IMR-90 (cell line): ENCODE results near the gene SYNRG. TPM values are rescaled to one million over a fixed set of nuclear protein-coding genes. Genes with fewer than 3 reads are reported as not detected.

ENCODE experiments used
- ATAC-seq: fragments of 200-7000 bp; cut with Tn5 transposase; 2 replicates; pipeline ENCODE4 v1.9.1; 2020; ENCODE audit warnings: low read depth, mild to moderate bottlenecking, moderate library complexity
- BruUV-seq: library from RNA; stranded (reverse); fragments of 400-500 nt; replicated peaks from 2 replicates; lab custom pipeline; 2021; lab: Mats Ljungman, UMichigan
- CTCF ChIA-PET: fragments of 300-600 bp; formaldehyde crosslinking; extraction: SDS; loops from one replicate; lab custom pipeline; 2021; ENCODE audit warnings: antibody characterized with exemption; lab: Yijun Ruan, JAX
- POLR2A ChIA-PET: fragments of 300-600 bp; sonication (Branson Sonifier 250); formaldehyde crosslinking; loops from one replicate; lab custom pipeline; 2022; ENCODE audit warnings: antibody characterized with exemption; ENCODE audit not compliant: unreplicated experiment; lab: Charles Lee
- DNase-seq: peaks from one replicate; pipeline ENCODE4 v3.0.0; 2013
- H2AFZ ChIP-seq: replicated peaks from 2 replicates; pipeline ENCODE3; 2013; ENCODE audit warnings: low read length, mild to moderate bottlenecking; ENCODE audit not compliant: poor library complexity
- H2AK5ac ChIP-seq: 2 replicates; pipeline ENCODE4 v1.6.1; 2013; ENCODE audit warnings: low read depth, low read length, inconsistent platforms
- H2AK9ac ChIP-seq: replicated peaks from 2 replicates; pipeline ENCODE3; 2013; ENCODE audit warnings: mild to moderate bottlenecking, low read depth, low read length, moderate library complexity; ENCODE audit not compliant: poor library complexity
- H2BK120ac ChIP-seq: 2 replicates; pipeline ENCODE4 v1.6.1; 2013; ENCODE audit warnings: low read depth, low read length, inconsistent platforms
- H2BK15ac ChIP-seq: 3 replicates; pipeline ENCODE4 v1.6.1; 2013; ENCODE audit warnings: low read depth, low read length, inconsistent platforms
- H2BK20ac ChIP-seq: 2 replicates; pipeline ENCODE4 v1.6.1; 2013; ENCODE audit warnings: low read depth, mild to moderate bottlenecking, inconsistent platforms, low read length, moderate library complexity
- H2BK5ac ChIP-seq: 2 replicates; pipeline ENCODE4 v1.6.1; 2013; ENCODE audit warnings: mild to moderate bottlenecking, low read depth, low read length, inconsistent platforms; ENCODE audit not compliant: poor library complexity, severe bottlenecking
- H3K14ac ChIP-seq: replicated peaks from 2 replicates; pipeline ENCODE4 v1.6.1; 2013; ENCODE audit warnings: low read depth, low read length, inconsistent platforms
- H3K18ac ChIP-seq: 2 replicates; pipeline ENCODE4 v1.6.1; 2013; ENCODE audit warnings: low read depth, low read length, control low read depth
- H3K23ac ChIP-seq: 2 replicates; pipeline ENCODE4 v1.6.1; 2013; ENCODE audit warnings: low read depth, low read length, inconsistent platforms
- H3K27ac ChIP-seq: 2 replicates; pipeline ENCODE4 v1.5.1; 2013; ENCODE audit warnings: mild to moderate bottlenecking, control low read depth, low read length; ENCODE audit not compliant: insufficient read depth
- H3K27me3 ChIP-seq: 2 replicates; pipeline ENCODE4 v1.6.1; 2013; ENCODE audit warnings: low read length; ENCODE audit not compliant: control insufficient read depth, insufficient read depth
- H3K36me3 ChIP-seq: 2 replicates; pipeline ENCODE4 v1.6.1; 2013; ENCODE audit warnings: low read length, mixed read lengths; ENCODE audit not compliant: control insufficient read depth, insufficient read depth
- H3K4ac ChIP-seq: 2 replicates; pipeline ENCODE4 v1.6.1; 2013; ENCODE audit warnings: low read depth, low read length, inconsistent platforms
- H3K4me1 ChIP-seq: 2 replicates; pipeline ENCODE4 v1.6.1; 2013; ENCODE audit warnings: low read length, mixed read lengths; ENCODE audit not compliant: control insufficient read depth, insufficient read depth
- H3K4me2 ChIP-seq: 2 replicates; pipeline ENCODE4 v1.6.1; 2013; ENCODE audit warnings: low read depth, mild to moderate bottlenecking, control low read depth, low read length, moderate library complexity
- H3K4me3 ChIP-seq: 2 replicates; pipeline ENCODE4 v1.5.1; 2013; ENCODE audit warnings: low read depth, mild to moderate bottlenecking, control low read depth, low read length, moderate library complexity; ENCODE audit not compliant: insufficient read depth
- H3K56ac ChIP-seq: 2 replicates; pipeline ENCODE4 v1.6.1; 2013; ENCODE audit warnings: low read length, inconsistent platforms; ENCODE audit not compliant: insufficient read depth; ENCODE audit errors: extremely low read depth
- H3K79me1 ChIP-seq, 2 experiments: 2 replicates each; pipeline ENCODE4 v1.6.1; 2013; ENCODE audit warnings: low read length in 2 of 2, inconsistent platforms in 1 of 2, low read depth in 1 of 2
- H3K9ac ChIP-seq: 2 replicates; pipeline ENCODE4 v1.6.1; 2013; ENCODE audit warnings: low read depth, low read length, control low read depth
- H3K9me1 ChIP-seq: 2 replicates; pipeline ENCODE4 v1.6.1; 2013; ENCODE audit warnings: low read length, inconsistent platforms; ENCODE audit not compliant: insufficient read depth
- H3K9me3 ChIP-seq: 2 replicates; pipeline ENCODE4 v1.6.1; 2013; ENCODE audit warnings: low read length; ENCODE audit not compliant: control insufficient read depth, insufficient read depth
- H4K20me1 ChIP-seq: 2 replicates; pipeline ENCODE4 v1.6.1; 2013; ENCODE audit warnings: low read length, inconsistent platforms; ENCODE audit not compliant: insufficient read depth
- H4K5ac ChIP-seq: 2 replicates; pipeline ENCODE4 v1.6.1; 2013; ENCODE audit warnings: mild to moderate bottlenecking, low read depth, low read length, control low read depth
- H4K8ac ChIP-seq, 2 experiments: 2 replicates each; pipeline ENCODE4 v1.6.1; 2013; ENCODE audit warnings: low read depth in 2 of 2, low read length in 2 of 2, control low read depth in 1 of 2, inconsistent platforms in 1 of 2
- H4K91ac ChIP-seq: 2 replicates; pipeline ENCODE4 v1.6.1; 2013; ENCODE audit warnings: low read depth, low read length, inconsistent platforms; ENCODE audit not compliant: insufficient read depth
- BHLHE40 ChIP-seq: fragments of 150-350 bp; IDR thresholded peaks from 2 replicates; pipeline ENCODE4 v1.6.1; 2016; ENCODE audit warnings: mild to moderate bottlenecking, low read depth, low read length
- CHD1 ChIP-seq: IDR thresholded peaks from 2 replicates; pipeline ENCODE4 v1.6.1; 2012; ENCODE audit warnings: low read depth, low read length, improper control_type of control experiment
- FOS ChIP-seq: fragments of 150-350 bp; IDR thresholded peaks from 2 replicates; pipeline ENCODE4 v1.6.1; 2016; ENCODE audit warnings: low read depth, low read length
- MAZ ChIP-seq: IDR thresholded peaks from 2 replicates; pipeline ENCODE4 v1.6.1; 2012; ENCODE audit warnings: low read depth, mild to moderate bottlenecking, low read length, improper control_type of control experiment, moderate library complexity, borderline replicate concordance
- MXI1 ChIP-seq: IDR thresholded peaks from 2 replicates; pipeline ENCODE4 v1.6.1; 2012; ENCODE audit warnings: low read depth, mild to moderate bottlenecking, low read length, moderate library complexity, borderline replicate concordance
- POLR2A ChIP-seq: IDR thresholded peaks from 2 replicates; pipeline ENCODE4 v1.6.1; 2012; ENCODE audit warnings: mild to moderate bottlenecking, low read depth, low read length
- RCOR1 ChIP-seq: IDR thresholded peaks from 2 replicates; pipeline ENCODE4 v1.6.1; 2012; ENCODE audit warnings: mild to moderate bottlenecking, low read length, improper control_type of control experiment; ENCODE audit not compliant: insufficient replicate concordance
- RFX5 ChIP-seq: IDR thresholded peaks from 2 replicates; pipeline ENCODE4 v1.8.0; 2012; ENCODE audit warnings: low read depth, mild to moderate bottlenecking, low read length, moderate library complexity
- whole genome bisulfite sequencing, 2 experiments: methylation state at CpG; one replicate each; pipeline versions ENCODE4 v1.1.5 to v1.1.7; 2013; ENCODE audit warnings: missing lambda C conversion rate in 2 of 2; ENCODE audit not compliant: insufficient read length in 1 of 2; ENCODE audit errors: extremely low coverage in 2 of 2; 5-methylcytosine and 5-hydroxymethylcytosine counted together
- dilution Hi-C: fragments of 300-500 bp; cut with HindIII; formaldehyde crosslinking; loops from one replicate; pipeline ENCODE4 v1.14.3; 2018; ENCODE audit warnings: low sequenced_read_pairs; ENCODE audit not compliant: unreplicated experiment
- in situ Hi-C: fragments of 300-500 bp; cut with MboI; formaldehyde crosslinking; loops from 3 replicates; pipeline ENCODE4 v1.14.3; 2019; ENCODE audit warnings: low sequenced_read_pairs, inconsistent platforms, mixed read lengths
- intact Hi-C: fragments of 100-400 bp; cut with micrococcal nuclease; formaldehyde crosslinking; loops from 2 replicates; pipeline ENCODE4 v1.10.0; 2022
- polyA plus RNA-seq, 3 experiments: library from polyadenylated mRNA; depleted of rRNA; stranded (reverse); fragments of >200 nt; gene quantifications; 2 replicates each; pipeline ENCODE4 v1.2.3, GENCODE V29; 2012; ENCODE audit warnings: low replicate concordance in 1 of 3
- total RNA-seq: library from RNA; depleted of rRNA; stranded (reverse); fragments of >200 nt; gene quantifications from 2 replicates; pipeline ENCODE4 v1.2.3, GENCODE V29; 2012
- TF ChIP-seq, protein P1 (sequence below): conservative IDR thresholded peaks from 2 replicates; pipeline ENCODE4 v1.5.1; 2012; ENCODE audit warnings: mild to moderate bottlenecking, low read depth, low read length, improper control_type of control experiment
- TF ChIP-seq, protein P2 (sequence below): fragments of 150-350 bp; IDR thresholded peaks from 2 replicates; pipeline ENCODE4 v1.6.1; 2016; ENCODE audit warnings: low read depth, mild to moderate bottlenecking, low read length, moderate library complexity, borderline replicate concordance

The SYNRG gene
- total and polyA plus RNA-seq, 2 of the 4 experiments (the other 2 are of a cell fraction), result 11.7 to 15.2 TPM

DNA sequence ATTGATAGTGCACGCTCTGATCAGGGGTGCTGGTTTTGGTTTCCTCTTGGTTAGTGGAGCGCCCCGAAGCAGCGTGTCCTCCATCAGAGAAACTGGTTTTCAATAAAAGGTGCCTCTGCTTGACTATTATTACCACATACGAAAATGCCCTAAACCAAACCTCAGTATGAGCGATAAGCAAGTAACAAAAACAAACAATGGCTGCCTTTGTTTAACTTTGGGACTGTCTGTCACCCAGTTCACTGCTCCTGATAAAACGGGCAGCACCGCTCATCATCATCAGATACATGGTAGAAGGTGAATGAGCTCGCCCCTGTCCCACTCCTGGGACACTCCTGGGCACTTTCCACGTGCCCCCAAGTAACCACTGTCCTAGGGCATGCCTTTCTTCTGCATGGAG lies 95.5 kb downstream of the SYNRG start:
- Histone ChIP-seq H2BK20ac (no peak overlapping the region), H3K36me3 (peaks cover 41% of the 10 kb centered on the region), H4K8ac (no peak overlapping the region), H3K18ac (no peak overlapping the region), H3K9me3 (no peaks in the 10 kb centered on the region), H2AK5ac (no peak overlapping the region), H2BK5ac (no peak overlapping the region), H2BK15ac (no peak overlapping the region), H3K9me1 (peaks cover 32% of the 10 kb centered on the region), H3K27me3 (no peaks in the 10 kb centered on the region), H4K5ac (no peak overlapping the region), H3K27ac (no peak overlapping the region), H2AFZ (no peak overlapping the region), H3K23ac (no peak overlapping the region), H3K14ac (no peak overlapping the region), H3K79me1 (peaks cover 25 to 80% of the 10 kb centered on the region in 2 experiments), H2AK9ac (no peak overlapping the region), H3K4me3 (no peak overlapping the region), H3K4me1 (peaks cover 7% of the 10 kb centered on the region), H3K4ac (no peak overlapping the region), H3K56ac (no peak overlapping the region), H3K9ac (no peak overlapping the region), H4K20me1 (peaks cover 58% of the 10 kb centered on the region), H2BK120ac (no peak overlapping the region), H3K4me2 (no peak overlapping the region), H4K91ac (no peak overlapping the region)
- POLR2A ChIA-PET, result no interaction called here
- DNase-seq (no peak), ATAC-seq (no peak)
- CTCF ChIA-PET, result no interaction called here
- intact Hi-C loops (no loop called here), dilution Hi-C loops (no loop called here), in situ Hi-C loops (no loop called here)
- no peak for TF ChIP-seq FOS
- TF ChIP-seq, protein P1, sequence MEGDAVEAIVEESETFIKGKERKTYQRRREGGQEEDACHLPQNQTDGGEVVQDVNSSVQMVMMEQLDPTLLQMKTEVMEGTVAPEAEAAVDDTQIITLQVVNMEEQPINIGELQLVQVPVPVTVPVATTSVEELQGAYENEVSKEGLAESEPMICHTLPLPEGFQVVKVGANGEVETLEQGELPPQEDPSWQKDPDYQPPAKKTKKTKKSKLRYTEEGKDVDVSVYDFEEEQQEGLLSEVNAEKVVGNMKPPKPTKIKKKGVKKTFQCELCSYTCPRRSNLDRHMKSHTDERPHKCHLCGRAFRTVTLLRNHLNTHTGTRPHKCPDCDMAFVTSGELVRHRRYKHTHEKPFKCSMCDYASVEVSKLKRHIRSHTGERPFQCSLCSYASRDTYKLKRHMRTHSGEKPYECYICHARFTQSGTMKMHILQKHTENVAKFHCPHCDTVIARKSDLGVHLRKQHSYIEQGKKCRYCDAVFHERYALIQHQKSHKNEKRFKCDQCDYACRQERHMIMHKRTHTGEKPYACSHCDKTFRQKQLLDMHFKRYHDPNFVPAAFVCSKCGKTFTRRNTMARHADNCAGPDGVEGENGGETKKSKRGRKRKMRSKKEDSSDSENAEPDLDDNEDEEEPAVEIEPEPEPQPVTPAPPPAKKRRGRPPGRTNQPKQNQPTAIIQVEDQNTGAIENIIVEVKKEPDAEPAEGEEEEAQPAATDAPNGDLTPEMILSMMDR, result no peak
- no peak for TF ChIP-seq RCOR1
- TF ChIP-seq, protein P2, sequence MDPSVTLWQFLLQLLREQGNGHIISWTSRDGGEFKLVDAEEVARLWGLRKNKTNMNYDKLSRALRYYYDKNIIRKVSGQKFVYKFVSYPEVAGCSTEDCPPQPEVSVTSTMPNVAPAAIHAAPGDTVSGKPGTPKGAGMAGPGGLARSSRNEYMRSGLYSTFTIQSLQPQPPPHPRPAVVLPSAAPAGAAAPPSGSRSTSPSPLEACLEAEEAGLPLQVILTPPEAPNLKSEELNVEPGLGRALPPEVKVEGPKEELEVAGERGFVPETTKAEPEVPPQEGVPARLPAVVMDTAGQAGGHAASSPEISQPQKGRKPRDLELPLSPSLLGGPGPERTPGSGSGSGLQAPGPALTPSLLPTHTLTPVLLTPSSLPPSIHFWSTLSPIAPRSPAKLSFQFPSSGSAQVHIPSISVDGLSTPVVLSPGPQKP, result no peak
- TF ChIP-seq RFX5, result no peak
- TF ChIP-seq MAZ, result no peak
- no peak for TF ChIP-seq POLR2A
- no peak for TF ChIP-seq BHLHE40
- TF ChIP-seq MXI1, result no peak
- TF ChIP-seq CHD1, result no peak
- WGBS, 2 experiments, result 77% methylated on average over 4 of the region's 10 CpGs; no CpG with 5 or more reads in 1 of the 2 experiments
- BruUV-seq, result no TSS peak
